Lower lobe of right lung (tissue), 2 donors: ENCODE data around the gene ARHGEF11. TPM values are rescaled to one million over a fixed set of nuclear protein-coding genes. Genes with fewer than 3 reads are reported as not detected.

Experiments used
- ATAC-seq, 2 donors: fragments of 200-7000 bp; cut with Tn5 transposase; one replicate each; pipeline ENCODE4 v1.9.1; 2020 to 2022; ENCODE audit warnings: mild to moderate bottlenecking in 2 of 2, moderate library complexity in 2 of 2
- DNase-seq: peaks from one replicate; pipeline ENCODE4 v3.0.0-alpha.2; 2020
- H3K27ac ChIP-seq: fragments of 200-600 bp; one replicate; pipeline ENCODE4 v1.8.0; 2022
- H3K27me3 ChIP-seq: fragments of 200-600 bp; one replicate; pipeline ENCODE4 v1.8.0; 2022; ENCODE audit warnings: low read depth
- H3K36me3 ChIP-seq: fragments of 200-600 bp; one replicate; pipeline ENCODE4 v1.8.0; 2022; ENCODE audit warnings: mild to moderate bottlenecking
- H3K4me1 ChIP-seq: fragments of 200-600 bp; one replicate; pipeline ENCODE4 v1.8.0; 2022
- H3K4me3 ChIP-seq: fragments of 200-600 bp; one replicate; pipeline ENCODE4 v1.8.0; 2022; ENCODE audit warnings: mild to moderate bottlenecking
- H3K9me3 ChIP-seq: fragments of 200-600 bp; one replicate; pipeline ENCODE4 v1.8.0; 2022
- intact Hi-C: fragments of 100-400 bp; cut with DNase I; formaldehyde crosslinking; loops from one replicate; pipeline ENCODE4 v1.11.0; 2022
- total RNA-seq: library from RNA; stranded (reverse); fragmentation: NEBNext Ultra II Directional; extraction: Animal tissue kit (Norgen Biotek cat#: 25700); gene quantifications from one replicate; pipeline ENCODE4 v1.2.1, GENCODE V29; 2021
- TF ChIP-seq, protein P1 (sequence below): fragments of 200-600 bp; IDR thresholded peaks from one replicate; pipeline ENCODE4 v1.8.0; 2022; ENCODE audit warnings: antibody characterized with exemption, mild to moderate bottlenecking
- donor health status: DM: no; HTN: yes; CAD: no; lungs with severe emphysema.

ARHGEF11 gene
- total RNA-seq, 1 donor from 2014 or later: 54.5 TPM

GRCh38 chr1:156943756-156944155, 101.8 kb downstream of the ARHGEF11 start:
- no peak overlapping the region for H3K4me3 ChIP-seq
- peaks cover 100% of the 10 kb centered on the region for H3K36me3 ChIP-seq
- H3K27me3 ChIP-seq: no peaks in the 10 kb centered on the region
- no peaks in the 10 kb centered on the region for H3K4me1 ChIP-seq
- TF ChIP-seq, protein P1, sequence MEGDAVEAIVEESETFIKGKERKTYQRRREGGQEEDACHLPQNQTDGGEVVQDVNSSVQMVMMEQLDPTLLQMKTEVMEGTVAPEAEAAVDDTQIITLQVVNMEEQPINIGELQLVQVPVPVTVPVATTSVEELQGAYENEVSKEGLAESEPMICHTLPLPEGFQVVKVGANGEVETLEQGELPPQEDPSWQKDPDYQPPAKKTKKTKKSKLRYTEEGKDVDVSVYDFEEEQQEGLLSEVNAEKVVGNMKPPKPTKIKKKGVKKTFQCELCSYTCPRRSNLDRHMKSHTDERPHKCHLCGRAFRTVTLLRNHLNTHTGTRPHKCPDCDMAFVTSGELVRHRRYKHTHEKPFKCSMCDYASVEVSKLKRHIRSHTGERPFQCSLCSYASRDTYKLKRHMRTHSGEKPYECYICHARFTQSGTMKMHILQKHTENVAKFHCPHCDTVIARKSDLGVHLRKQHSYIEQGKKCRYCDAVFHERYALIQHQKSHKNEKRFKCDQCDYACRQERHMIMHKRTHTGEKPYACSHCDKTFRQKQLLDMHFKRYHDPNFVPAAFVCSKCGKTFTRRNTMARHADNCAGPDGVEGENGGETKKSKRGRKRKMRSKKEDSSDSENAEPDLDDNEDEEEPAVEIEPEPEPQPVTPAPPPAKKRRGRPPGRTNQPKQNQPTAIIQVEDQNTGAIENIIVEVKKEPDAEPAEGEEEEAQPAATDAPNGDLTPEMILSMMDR: no peak
- DNase-seq: no peak
- no peak overlapping the region for H3K27ac ChIP-seq
- no peak for ATAC-seq
- no peaks in the 10 kb centered on the region for H3K9me3 ChIP-seq
- intact Hi-C loops: no loop called here

GRCh38 chr1:156942576-156942975, 103.0 kb downstream of the ARHGEF11 start:
- Histone ChIP-seq H3K27me3 (no peaks in the 10 kb centered on the region), H3K9me3 (no peaks in the 10 kb centered on the region), H3K4me3 (no peak overlapping the region), H3K4me1 (no peaks in the 10 kb centered on the region), H3K27ac (no peak overlapping the region), H3K36me3 (peaks cover 100% of the 10 kb centered on the region)
- DNase-seq: no peak
- ATAC-seq: no peak
- TF ChIP-seq, protein P1: no peak
- intact Hi-C loops: no loop called here

- intact Hi-C loops: no loop called here
- DNase-seq (no peak), ATAC-seq (no peak)
- Histone ChIP-seq H3K27ac (no peak overlapping the region), H3K4me1 (no peaks in the 10 kb centered on the region), H3K27me3 (no peaks in the 10 kb centered on the region), H3K9me3 (no peaks in the 10 kb centered on the region), H3K36me3 (peaks cover 100% of the 10 kb centered on the region), H3K4me3 (no peak overlapping the region)
- TF ChIP-seq, protein P1: no peak
These were observed 103.4 kb downstream of the ARHGEF11 start for GRCh38 chr1:156942176-156942575.

DNA sequence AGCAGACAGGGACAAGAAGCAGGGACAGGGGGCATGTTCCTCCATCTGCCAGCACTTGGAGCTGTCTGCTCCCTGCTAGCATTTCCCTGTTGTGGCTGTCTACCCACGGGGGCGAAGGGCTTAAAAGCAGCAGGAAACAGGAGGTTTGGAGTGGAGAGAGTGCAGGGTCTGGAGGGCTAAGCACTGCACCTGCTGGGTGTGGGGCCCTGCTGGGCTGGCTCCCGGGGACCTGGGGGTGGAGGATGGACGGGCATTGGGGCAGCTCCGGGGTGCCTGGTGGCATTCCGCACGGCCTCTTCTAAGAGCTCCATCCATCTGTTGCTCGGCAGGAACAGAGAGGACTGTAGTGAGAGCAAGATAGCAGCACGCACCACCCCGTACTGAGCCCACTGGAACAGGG, 103.9 kb downstream of the ARHGEF11 start:
- Histone ChIP-seq H3K4me3 (no peak overlapping the region), H3K27ac (no peak overlapping the region), H3K36me3 (peaks cover 100% of the 10 kb centered on the region), H3K27me3 (no peaks in the 10 kb centered on the region), H3K9me3 (no peaks in the 10 kb centered on the region), H3K4me1 (no peaks in the 10 kb centered on the region)
- TF ChIP-seq, protein P1: no peak
- intact Hi-C loops: no loop called here
- DNase-seq (no peak), ATAC-seq (no peak)

DNA sequence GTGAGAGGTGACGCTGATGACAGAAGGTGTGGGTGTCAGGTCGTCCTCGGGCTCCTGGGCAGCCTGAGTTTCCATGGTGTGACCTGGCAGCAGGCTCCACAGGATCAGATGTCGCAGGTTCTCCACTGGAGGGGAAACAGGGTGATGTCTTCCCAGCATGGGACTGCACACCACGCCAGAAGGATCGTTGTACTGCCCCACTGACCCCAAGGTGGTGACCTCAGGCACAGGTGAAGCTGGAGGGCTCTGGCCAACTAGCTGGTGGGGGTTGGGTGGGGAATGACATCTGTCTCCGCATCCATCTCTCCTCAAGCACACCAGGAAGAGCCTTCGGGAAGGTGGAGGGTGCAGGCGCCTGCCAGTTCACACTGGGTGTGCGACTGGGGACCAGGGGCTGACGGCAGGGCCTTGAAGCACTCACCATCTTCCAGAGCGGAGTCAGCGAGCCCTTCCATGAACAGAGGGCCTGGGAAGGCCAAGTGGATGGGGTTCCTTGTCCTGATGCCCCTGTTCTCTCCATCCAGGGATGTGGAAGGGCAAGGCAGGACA, 105.7 kb downstream of the ARHGEF11 start:
- Histone ChIP-seq H3K4me1 (no peaks in the 10 kb centered on the region), H3K9me3 (no peaks in the 10 kb centered on the region), H3K27me3 (no peaks in the 10 kb centered on the region), H3K36me3 (peaks cover 99% of the 10 kb centered on the region), H3K4me3 (no peak overlapping the region), H3K27ac (no peak overlapping the region)
- ATAC-seq (no peak), DNase-seq (no peak)
- intact Hi-C loops: no loop called here
- TF ChIP-seq, protein P1: no peak
